Adrenal gland (tissue), 12 donors: Measurements from ENCODE around the gene RASSF1. TPM values are rescaled to one million over a fixed set of nuclear protein-coding genes. Genes with fewer than 3 reads are reported as not detected.

Experiments
- DNase-seq, 7 donors: peaks; one replicate each; pipeline ENCODE4 v3.0.0-alpha.2; 2019 to 2020
- H3K27ac ChIP-seq, 5 donors: fragments of 200-600 bp; sonication (generic) in 4 of 5; 1 replicate in 3 of 5; 2 replicates in 2 of 5; pipeline versions ENCODE4 v1.5.1 to v1.8.0; 2016 to 2020; ENCODE audit warnings: mild to moderate bottlenecking in 1 of 5
- H3K27me3 ChIP-seq: fragments of 200-600 bp; 2 replicates; pipeline ENCODE4 v1.8.0; 2021
- H3K36me3 ChIP-seq, 2 donors: fragments of 200-600 bp; replicated peaks in 1 of 2; 1 replicate in 1 of 2; 2 replicates in 1 of 2; pipeline versions ENCODE4 v1.5.1 to v1.8.0; 2018 to 2022
- H3K4me1 ChIP-seq, 2 donors: fragments of 200-600 bp; replicated peaks in 1 of 2; 1 replicate in 1 of 2; 2 replicates in 1 of 2; pipeline versions ENCODE4 v1.5.1 to v1.8.0; 2018 to 2021
- H3K4me3 ChIP-seq, 4 donors: fragments of 200-600 bp; sonication (generic) in 3 of 4; one replicate each; pipeline ENCODE4 v1.5.1; 2016 to 2018
- H3K9me3 ChIP-seq, 3 donors: fragments of 200-600 bp; sonication (generic) in 1 of 3; replicated peaks in 1 of 3; 1 replicate in 2 of 3; 2 replicates in 1 of 3; pipeline versions ENCODE4 v1.5.1 to v1.8.0; 2016 to 2021
- POLR2A ChIP-seq, 2 donors: fragments of 450-650 bp; IDR thresholded peaks; one replicate each; pipeline ENCODE4 v1.6.1; 2017; ENCODE audit warnings: antibody characterized with exemption in 2 of 2, mild to moderate bottlenecking in 2 of 2, moderate library complexity in 1 of 2
- WGBS, 4 donors: extraction: QIAGEN DNeasy Blood & Tissue Kit in 2 of 4; methylation state at CpG; one replicate each; pipeline versions ENCODE4 v1.1.5 to v1.1.7; 2013 to 2017; 5-methylcytosine and 5-hydroxymethylcytosine counted together
- intact Hi-C, 2 donors: fragments of 100-400 bp; cut with DNase I; formaldehyde crosslinking; loops; one replicate each; pipeline versions ENCODE4 v1.14.1 to v1.15.0; 2022 to 2023
- polyA plus RNA-seq, 3 donors: library from polyadenylated mRNA; stranded (reverse); fragments of 200-250 nt in 2 of 3; fragments of 350-450 nt in 1 of 3; fragmentation: Illumina TruSeq in 1 of 3; extraction: RNeasy Lipid Tissue Mini Kit (QIAGEN cat#74804) in 1 of 3; gene quantifications; one replicate each; pipeline ENCODE4 v1.2.3, GENCODE V29; 2013 to 2014
- total RNA-seq, 9 donors: library from RNA; depleted of rRNA in 4 of 9; stranded (reverse); fragments of >200 nt in 4 of 9; fragments of 120-200 nt in 1 of 9; fragmentation: NEBNext Ultra II Directional in 1 of 9; extraction: Animal tissue kit (Norgen Biotek cat#: 25700) in 1 of 9; gene quantifications; one replicate each; pipeline versions ENCODE4 v1.1.0 to v1.2.4, GENCODE V29; 2013 to 2023
- TF ChIP-seq, protein P1 (sequence below), 6 experiments: fragments of 450-650 bp in 4 of 6; fragments of 200-600 bp in 2 of 6; sonication (generic) in 1 of 6; IDR thresholded peaks; 1 replicate in 5 of 6; 2 replicates in 1 of 6; pipeline versions ENCODE4 v1.5.1 to v1.8.0; 2016 to 2021; ENCODE audit warnings: antibody characterized with exemption in 6 of 6, mild to moderate bottlenecking in 2 of 6, moderate library complexity in 1 of 6
- donor health status: healthy with polysubstance abuse.
- donor health status: Bipolar disorder and iron deficiency.
- donor health status: DM: yes; HTN: yes; CAD: no.
- donor health status: DM: no; HTN: no; CAD: no.
- donor health status: DM: no; HTN: no; CAD: no.
- donor health status: DM: yes; HTN: yes; CAD: no.

The RASSF1 gene
- total and polyA plus RNA-seq, 12 donors = 9.6 to 27.4 (median 14.7) TPM

DNA sequence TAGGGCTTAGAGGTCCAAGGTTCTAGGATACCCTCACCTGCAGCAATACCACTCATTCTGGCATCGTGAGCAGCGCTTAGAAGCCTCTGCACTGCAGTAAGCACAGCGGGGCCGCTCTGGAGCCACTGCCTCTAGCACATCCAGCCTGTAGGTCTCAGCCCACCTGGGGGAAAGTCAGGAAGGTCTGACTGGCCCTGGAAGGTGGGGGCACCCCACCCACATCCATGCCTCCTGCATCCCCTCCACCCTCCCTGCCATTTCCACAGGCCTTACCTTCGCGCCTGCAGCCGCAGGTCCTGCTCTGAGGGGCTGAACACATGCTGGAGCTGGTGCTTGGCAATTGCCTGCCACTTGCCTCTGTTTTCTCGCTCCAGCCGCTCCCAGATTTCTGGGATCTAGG lies 901 bp upstream of the RASSF1 start:
- intact Hi-C loops = no loop called here
- DNase-seq = no peak
- Histone ChIP-seq H3K27me3 (no peaks in the 10 kb centered on the region), H3K4me1 (peaks cover 16 to 25% of the 10 kb centered on the region in 2 donors), H3K27ac (peak overlapping the region in 1 of 5 donors; percentile 92), H3K4me3 (peak overlapping the region in 1 of 4 donors; percentile 64), H3K9me3 (no peaks in the 10 kb centered on the region), H3K36me3 (no peaks in the 10 kb centered on the region)
- 83 to 98% (median 92%) methylated on average over 8 to 9 of the region's 9 CpGs for WGBS, 4 donors
- no peak for TF ChIP-seq POLR2A (IDR thresholded peaks at IDR 0.05)
- TF ChIP-seq, protein P1, sequence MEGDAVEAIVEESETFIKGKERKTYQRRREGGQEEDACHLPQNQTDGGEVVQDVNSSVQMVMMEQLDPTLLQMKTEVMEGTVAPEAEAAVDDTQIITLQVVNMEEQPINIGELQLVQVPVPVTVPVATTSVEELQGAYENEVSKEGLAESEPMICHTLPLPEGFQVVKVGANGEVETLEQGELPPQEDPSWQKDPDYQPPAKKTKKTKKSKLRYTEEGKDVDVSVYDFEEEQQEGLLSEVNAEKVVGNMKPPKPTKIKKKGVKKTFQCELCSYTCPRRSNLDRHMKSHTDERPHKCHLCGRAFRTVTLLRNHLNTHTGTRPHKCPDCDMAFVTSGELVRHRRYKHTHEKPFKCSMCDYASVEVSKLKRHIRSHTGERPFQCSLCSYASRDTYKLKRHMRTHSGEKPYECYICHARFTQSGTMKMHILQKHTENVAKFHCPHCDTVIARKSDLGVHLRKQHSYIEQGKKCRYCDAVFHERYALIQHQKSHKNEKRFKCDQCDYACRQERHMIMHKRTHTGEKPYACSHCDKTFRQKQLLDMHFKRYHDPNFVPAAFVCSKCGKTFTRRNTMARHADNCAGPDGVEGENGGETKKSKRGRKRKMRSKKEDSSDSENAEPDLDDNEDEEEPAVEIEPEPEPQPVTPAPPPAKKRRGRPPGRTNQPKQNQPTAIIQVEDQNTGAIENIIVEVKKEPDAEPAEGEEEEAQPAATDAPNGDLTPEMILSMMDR (IDR thresholded peaks at IDR 0.05) = no peak

DNA sequence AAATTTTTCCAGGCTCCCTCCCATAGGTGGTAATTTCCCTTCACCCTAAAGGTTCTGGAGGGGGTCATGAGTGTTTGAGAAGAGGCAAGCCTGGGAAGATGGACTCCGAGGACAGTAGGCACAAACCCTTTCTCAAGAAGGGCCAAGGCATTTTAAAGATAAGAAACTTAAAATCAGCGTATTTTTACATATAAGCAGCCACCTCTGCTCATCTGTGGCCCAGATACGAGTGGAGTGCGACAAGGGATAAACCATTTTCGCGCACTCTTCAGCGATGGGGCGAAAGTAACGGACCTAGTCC lies 539 bp downstream of the RASSF1 start:
- 32 to 53% (median 44%) methylated on average over 9 of the region's 9 CpGs for WGBS, 4 donors
- DNase-seq = peak in 1 of 7 donors; percentile 19
- H3K36me3 ChIP-seq = no peaks in the 10 kb centered on the region
- H3K4me1 ChIP-seq = peaks cover 21 to 31% of the 10 kb centered on the region in 2 donors
- H3K9me3 ChIP-seq = no peaks in the 10 kb centered on the region
- TF ChIP-seq, protein P1 (IDR thresholded peaks at IDR 0.05) = no peak
- TF ChIP-seq POLR2A (IDR thresholded peaks at IDR 0.05) = no peak
- intact Hi-C loops = no loop called here
- no peaks in the 10 kb centered on the region for H3K27me3 ChIP-seq
- peak overlapping the region in 4 of 5 donors; percentile 66 to 98 (median 94) for H3K27ac ChIP-seq
- peak overlapping the region in 2 of 4 donors; percentile 16 to 64 for H3K4me3 ChIP-seq

DNA sequence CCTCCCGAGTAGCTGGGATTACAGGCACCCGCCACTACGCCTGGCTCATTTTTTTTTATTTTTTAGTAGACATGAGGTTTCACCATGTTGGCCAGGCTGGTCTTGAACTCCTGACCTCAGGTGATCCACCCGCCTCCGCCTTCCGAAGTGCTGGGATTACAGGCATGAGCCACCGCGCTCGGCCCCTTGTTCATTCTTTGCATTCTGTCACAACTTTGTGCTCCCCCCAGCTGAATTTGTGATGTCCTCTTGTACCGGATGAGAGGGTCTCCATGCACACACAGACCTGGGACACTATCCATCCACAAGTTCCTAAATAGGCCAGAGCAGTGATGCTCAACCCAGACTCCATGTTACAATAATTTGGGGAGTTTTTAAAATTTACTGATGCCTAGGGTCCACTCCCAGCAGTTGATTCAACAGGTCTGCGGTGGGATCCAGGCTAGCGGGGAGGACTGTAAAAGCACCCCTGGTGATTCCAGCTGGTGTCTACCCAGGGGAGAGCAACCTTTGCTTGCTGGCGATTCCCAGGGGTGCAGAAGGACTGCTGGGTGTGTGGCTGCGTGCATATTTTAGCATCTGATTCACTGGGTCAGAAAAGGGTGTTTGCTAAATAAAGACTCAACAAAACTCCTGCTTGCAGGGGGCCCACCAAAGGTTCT lies 1.0 kb downstream of the RASSF1 start:
- Histone ChIP-seq H3K4me3 (peak overlapping the region in 1 of 4 donors; percentile 64), H3K36me3 (no peaks in the 10 kb centered on the region), H3K27me3 (no peaks in the 10 kb centered on the region), H3K9me3 (no peaks in the 10 kb centered on the region), H3K4me1 (peaks cover 21 to 35% of the 10 kb centered on the region in 2 donors), H3K27ac (peak overlapping the region in 4 of 5 donors; percentile 66 to 98 (median 94))
- WGBS, 4 donors = 63 to 81% (median 76%) methylated on average over 10 to 14 of the region's 14 CpGs
- no peak for TF ChIP-seq POLR2A (IDR thresholded peaks at IDR 0.05)
- TF ChIP-seq, protein P1 (IDR thresholded peaks at IDR 0.05) = no peak
- no peak for DNase-seq
- intact Hi-C loops = no loop called here

DNA sequence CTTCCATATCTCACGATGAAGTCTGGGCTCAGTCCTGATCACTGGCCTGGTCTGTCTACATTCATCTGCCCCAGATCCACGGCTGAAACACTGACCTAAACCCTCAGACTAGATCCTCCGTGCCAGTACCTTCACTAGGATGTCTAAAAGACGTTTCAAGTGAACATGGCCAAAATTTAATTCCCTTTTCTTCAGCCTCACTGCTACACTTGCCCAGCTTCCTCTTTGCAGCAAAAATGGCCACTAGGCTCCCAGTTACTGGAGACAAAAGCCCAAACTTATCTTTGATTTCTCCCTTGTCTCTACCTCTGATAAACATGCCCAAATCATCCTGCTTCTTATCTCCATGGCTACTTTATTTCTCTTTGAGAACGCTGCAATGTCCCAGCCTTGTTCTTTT lies 1.7 kb downstream of the RASSF1 start:
- TF ChIP-seq POLR2A (IDR thresholded peaks at IDR 0.05) = no peak
- TF ChIP-seq, protein P1 (IDR thresholded peaks at IDR 0.05) = no peak
- no peak overlapping the region for H3K4me3 ChIP-seq

More for the DNA sequence above, 1.7 kb downstream of the RASSF1 start:
- intact Hi-C loops = no loop called here
- no peak for DNase-seq
- peak overlapping the region in 4 of 5 donors; percentile 87 to 98 (median 94) for H3K27ac ChIP-seq
- H3K36me3 ChIP-seq = no peaks in the 10 kb centered on the region
- no peaks in the 10 kb centered on the region for H3K9me3 ChIP-seq
- no peaks in the 10 kb centered on the region for H3K27me3 ChIP-seq
- WGBS, 4 donors = 58 to 71% (median 67%) methylated on average over 5 of the region's 5 CpGs
- H3K4me1 ChIP-seq = peaks cover 21 to 42% of the 10 kb centered on the region in 2 donors
